GM19455 (cell line): ENCODE data around the gene FBLN7.
"Not testable (repeated sequence)": the region's sequence is repeated elsewhere in the genome, so short reads cannot be mapped to it uniquely, and the experiment has no call there.

ENCODE experiments used
- ATAC-seq: cut with Tn5 transposase; IDR thresholded peaks from one replicate; pipeline ENCODE4 v1.9.1; 2021; ENCODE audit not compliant: unreplicated experiment

The FBLN7 gene

GRCh38 chr2:112138159-112139032 is at the start of gene FBLN7:
TSS of gene FBLN7 (plus strand) at chr2:112138385. CDS start at chr2:112138656, 271 bp downstream.
- no peak for ATAC-seq

- ATAC-seq, result no peak
Observed at GRCh38 chr2:112089375-112089774, 48.8 kb upstream of the FBLN7 start.

GRCh38 chr2:112092286-112093041 is 45.7 kb upstream of the FBLN7 start:
- no peak for ATAC-seq

- ATAC-seq, result no peak
Observed at GRCh38 chr2:112093216-112093615, 45.0 kb upstream of the FBLN7 start.

- ATAC-seq, result no peak
Observed at GRCh38 chr2:112095681-112096080, 42.5 kb upstream of the FBLN7 start.

GRCh38 chr2:112096098-112096497 is 42.1 kb upstream of the FBLN7 start:
- ATAC-seq, result no peak

- no peak for ATAC-seq
Observed at GRCh38 chr2:112108178-112108832, 29.9 kb upstream of the FBLN7 start.

- ATAC-seq, result no peak
Observed at GRCh38 chr2:112109278-112109677, 28.9 kb upstream of the FBLN7 start.

GRCh38 chr2:112110966-112111365 is 27.2 kb upstream of the FBLN7 start:
- no peak for ATAC-seq

- not testable (repeated sequence) for ATAC-seq
Observed at GRCh38 chr2:112113354-112113753, 24.8 kb upstream of the FBLN7 start.

GRCh38 chr2:112118148-112118547 is 20.0 kb upstream of the FBLN7 start:
- no peak for ATAC-seq

- no peak for ATAC-seq
Observed at GRCh38 chr2:112121682-112122254, 16.4 kb upstream of the FBLN7 start.

GRCh38 chr2:112129060-112129459 is 9.1 kb upstream of the FBLN7 start:
- no peak for ATAC-seq

GRCh38 chr2:112133344-112133743 is 4.8 kb upstream of the FBLN7 start:
- ATAC-seq, result no peak

GRCh38 chr2:112134120-112134519 is 4.1 kb upstream of the FBLN7 start:
- no peak for ATAC-seq

GRCh38 chr2:112136096-112136495 is 2.1 kb upstream of the FBLN7 start:
- ATAC-seq, result no peak

GRCh38 chr2:112137516-112138158 is 548 bp upstream of the FBLN7 start:
- no peak for ATAC-seq

GRCh38 chr2:112139033-112139614 is 939 bp downstream of the FBLN7 start:
- ATAC-seq, result not testable (repeated sequence)

- ATAC-seq, result not testable (repeated sequence)
Observed at GRCh38 chr2:112139661-112140204, 1.5 kb downstream of the FBLN7 start.

GRCh38 chr2:112140205-112140802 is 2.1 kb downstream of the FBLN7 start:
- ATAC-seq, result no peak
